ENCODE data around the gene PDLIM5.
A peak's percentile ranks its signal among the peaks of the same experiment; 100 is the strongest.

PDLIM5 gene

DNA sequence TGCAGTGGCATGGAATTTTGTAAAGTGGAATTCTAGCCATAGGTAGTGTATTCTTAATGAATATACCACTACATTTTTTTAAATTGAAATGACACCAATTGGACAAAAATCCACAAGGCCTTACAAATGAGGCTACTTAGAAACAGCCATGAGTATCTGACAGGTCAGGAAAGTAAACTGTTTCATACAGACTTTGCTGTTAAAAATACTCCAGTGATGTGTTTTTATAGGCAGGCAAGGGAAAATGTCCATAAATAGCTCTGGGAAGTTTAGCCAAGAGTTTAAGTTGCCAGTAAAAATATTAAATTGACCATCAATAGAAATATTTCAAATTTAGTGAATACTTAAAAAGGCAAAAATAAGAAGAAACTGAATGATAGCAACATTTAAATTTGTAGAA, 41.8 kb upstream of the PDLIM5 start:
- DNase-seq (ENCODE audit: extremely low read depth, low read depth) = no peak
- TF ChIP-seq, protein P1, sequence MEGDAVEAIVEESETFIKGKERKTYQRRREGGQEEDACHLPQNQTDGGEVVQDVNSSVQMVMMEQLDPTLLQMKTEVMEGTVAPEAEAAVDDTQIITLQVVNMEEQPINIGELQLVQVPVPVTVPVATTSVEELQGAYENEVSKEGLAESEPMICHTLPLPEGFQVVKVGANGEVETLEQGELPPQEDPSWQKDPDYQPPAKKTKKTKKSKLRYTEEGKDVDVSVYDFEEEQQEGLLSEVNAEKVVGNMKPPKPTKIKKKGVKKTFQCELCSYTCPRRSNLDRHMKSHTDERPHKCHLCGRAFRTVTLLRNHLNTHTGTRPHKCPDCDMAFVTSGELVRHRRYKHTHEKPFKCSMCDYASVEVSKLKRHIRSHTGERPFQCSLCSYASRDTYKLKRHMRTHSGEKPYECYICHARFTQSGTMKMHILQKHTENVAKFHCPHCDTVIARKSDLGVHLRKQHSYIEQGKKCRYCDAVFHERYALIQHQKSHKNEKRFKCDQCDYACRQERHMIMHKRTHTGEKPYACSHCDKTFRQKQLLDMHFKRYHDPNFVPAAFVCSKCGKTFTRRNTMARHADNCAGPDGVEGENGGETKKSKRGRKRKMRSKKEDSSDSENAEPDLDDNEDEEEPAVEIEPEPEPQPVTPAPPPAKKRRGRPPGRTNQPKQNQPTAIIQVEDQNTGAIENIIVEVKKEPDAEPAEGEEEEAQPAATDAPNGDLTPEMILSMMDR (IDR thresholded peaks at IDR 0.05; ENCODE audit: low read depth, low read length) = no peak

DNA sequence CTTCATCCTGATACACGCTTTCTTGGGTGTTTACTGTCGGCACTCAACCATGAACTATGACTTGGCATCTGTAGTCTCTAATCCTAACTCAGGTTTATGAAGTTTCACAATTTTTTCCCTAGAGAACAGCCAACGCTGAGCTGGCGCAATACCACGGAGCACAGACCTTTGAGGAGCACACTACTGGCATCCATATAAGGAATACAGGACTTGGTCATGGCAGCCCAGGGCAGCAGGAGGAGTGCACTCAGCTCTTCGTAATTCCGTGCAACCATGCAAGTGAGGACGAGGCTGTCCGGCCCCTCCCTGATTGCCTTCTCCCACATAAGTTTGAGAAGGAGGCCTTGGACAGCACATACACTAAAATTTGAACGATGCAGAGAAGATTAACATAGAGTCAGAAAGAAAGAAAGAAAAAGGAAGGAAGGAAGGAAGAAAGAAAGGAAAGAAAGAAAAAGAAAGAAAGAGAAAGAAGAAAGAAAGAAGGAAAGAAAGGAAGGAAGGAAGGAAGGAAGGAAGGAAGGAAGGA, 41.0 kb upstream of the PDLIM5 start:
- TF ChIP-seq, protein P1 (IDR thresholded peaks at IDR 0.05; ENCODE audit: low read depth, low read length) = no peak
- peak; percentile 88 for DNase-seq (ENCODE audit: extremely low read depth, low read depth)

DNA sequence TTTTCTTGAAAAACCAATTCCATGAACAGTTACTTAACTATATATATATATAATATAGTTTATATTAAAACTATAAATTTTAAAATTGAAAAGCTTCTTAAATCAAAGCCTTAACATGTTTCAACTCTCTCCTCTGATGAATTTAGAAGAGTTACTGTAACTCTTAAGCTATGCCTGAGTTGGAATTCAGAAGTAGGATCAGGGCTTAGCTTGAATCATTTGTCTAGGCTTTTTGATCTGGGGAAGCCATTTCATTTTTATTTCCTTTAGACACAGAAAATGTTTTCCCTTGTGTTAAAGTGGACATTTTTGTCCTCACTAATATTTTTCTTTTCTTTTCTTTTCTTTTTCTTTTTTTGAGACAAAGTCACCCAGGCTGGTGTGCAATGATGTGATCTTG, 40.4 kb upstream of the PDLIM5 start:
- no peak for DNase-seq (ENCODE audit: extremely low read depth, low read depth)
- TF ChIP-seq, protein P1 (IDR thresholded peaks at IDR 0.05; ENCODE audit: low read depth, low read length) = no peak

DNA sequence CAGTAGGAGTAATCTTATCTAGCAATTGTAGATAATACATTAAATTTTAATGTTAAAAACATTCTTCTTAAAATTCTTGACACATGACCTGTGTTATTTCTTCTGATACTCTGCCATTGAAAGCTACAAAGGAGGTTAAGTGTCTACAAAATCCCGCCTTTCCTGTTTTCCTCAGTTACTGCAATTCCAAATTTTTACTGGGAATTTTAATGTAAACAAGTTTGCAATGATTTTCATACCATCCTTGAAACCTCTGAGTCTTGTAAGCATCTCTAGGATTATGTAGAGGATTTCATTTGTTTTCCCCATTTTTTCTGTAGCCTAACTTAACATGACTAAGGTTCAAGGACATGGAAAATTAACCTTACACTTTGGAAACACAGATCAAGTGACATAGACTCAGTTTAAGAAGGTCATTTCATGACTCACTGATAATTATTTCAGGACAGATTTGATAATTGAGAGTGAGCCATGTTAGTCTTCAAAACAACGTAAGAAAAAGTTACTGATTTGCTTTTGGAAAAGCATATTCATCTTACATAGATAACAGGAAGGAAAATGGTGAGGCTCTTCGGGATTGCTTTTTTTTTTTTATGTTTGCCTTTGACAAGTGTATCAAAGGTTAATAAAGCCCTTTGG, 39.6 kb upstream of the PDLIM5 start:
- no peak for DNase-seq (ENCODE audit: extremely low read depth, low read depth)
- TF ChIP-seq, protein P1 (IDR thresholded peaks at IDR 0.05; ENCODE audit: low read depth, low read length) = no peak

DNA sequence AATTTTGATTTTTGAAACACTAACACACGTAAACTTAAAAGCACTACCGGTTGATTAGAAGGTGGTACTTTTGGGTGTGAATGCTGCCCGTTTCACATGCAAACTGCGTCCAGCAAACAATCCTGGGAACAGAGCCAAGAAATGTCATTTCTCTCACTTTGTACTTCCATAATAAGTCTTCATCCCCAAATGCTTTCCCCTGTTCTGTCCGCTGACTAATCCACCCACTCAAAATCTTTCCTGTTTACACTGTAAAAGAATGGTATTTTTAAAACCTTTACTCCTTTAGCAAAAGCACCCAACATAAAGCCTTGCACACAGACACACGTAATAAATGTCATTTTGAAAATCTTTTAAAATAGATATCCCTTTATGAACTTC, 39.1 kb upstream of the PDLIM5 start:
- no peak for DNase-seq (ENCODE audit: extremely low read depth, low read depth)
- TF ChIP-seq, protein P1 (IDR thresholded peaks at IDR 0.05; ENCODE audit: low read depth, low read length) = no peak

DNA sequence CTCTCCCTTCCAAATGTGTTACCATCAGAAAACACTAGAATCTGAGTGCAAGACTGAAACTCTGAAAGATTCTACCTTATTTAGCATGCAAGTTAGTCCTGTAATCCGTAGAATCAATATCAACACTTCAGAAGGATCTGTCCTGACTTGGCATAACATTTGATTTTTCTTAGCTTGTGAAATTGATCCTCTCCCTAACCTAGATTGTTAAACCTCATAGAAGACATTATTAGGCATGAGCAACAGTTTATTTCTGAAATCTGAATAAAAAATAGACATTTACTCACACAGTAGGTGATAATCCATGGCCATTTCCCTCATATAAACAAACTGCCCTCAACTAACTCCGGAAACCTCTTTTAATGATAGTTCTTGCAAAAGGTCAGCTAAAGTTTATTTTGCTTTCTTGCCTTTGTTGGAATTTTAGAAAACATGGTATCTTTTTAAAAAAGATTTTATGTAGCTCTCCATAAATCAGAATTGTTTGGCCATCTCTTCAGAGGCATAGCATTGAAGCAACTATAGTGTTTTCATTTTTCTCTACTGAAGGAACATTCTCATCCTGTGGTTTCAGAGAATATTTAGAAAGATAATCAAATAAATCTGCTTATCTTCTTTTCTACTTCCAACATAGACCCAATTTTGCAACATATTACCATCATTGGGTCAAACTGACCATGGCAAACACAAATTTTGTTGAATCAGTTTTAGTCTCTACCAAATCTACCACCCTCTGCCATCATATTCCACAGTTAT, 38.5 kb upstream of the PDLIM5 start:
- DNase-seq (ENCODE audit: extremely low read depth, low read depth) = no peak
- TF ChIP-seq, protein P1 (IDR thresholded peaks at IDR 0.05; ENCODE audit: low read depth, low read length) = no peak

DNA sequence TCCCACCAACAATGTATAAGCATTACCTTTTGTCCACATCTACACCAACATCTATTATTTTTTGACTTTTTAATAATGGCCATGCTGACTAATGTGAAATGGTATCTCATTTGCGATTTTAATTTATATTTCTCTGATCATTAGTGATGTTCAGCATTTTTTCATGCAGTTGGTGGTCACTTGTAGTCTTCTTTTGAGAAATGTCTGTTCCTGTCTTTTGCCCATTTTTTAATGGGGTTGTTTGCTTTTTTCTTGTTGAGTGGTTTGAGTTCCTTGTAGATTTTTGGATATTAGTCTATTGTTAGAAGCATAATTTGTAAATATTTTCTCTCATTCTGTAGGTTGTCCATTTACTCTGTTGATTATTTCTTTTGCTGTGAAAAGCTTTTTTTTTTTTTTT, 36.8 kb upstream of the PDLIM5 start:
- TF ChIP-seq, protein P1 (IDR thresholded peaks at IDR 0.05; ENCODE audit: low read depth, low read length) = no peak
- DNase-seq (ENCODE audit: extremely low read depth, low read depth) = no peak

Measured in AG09319 (cell line).